Measurements from ENCODE around the gene ZRANB3.

GRCh38 chr2:135151615-135152014 is 379.4 kb downstream of the ZRANB3 start:
- TF ChIP-seq HDGF (IDR thresholded peaks at IDR 0.05; ENCODE audit: borderline replicate concordance): no peak
- no peak for TF ChIP-seq LEF1 (IDR thresholded peaks at IDR 0.05; ENCODE audit: borderline replicate concordance)
- no peak for TF ChIP-seq ZNF384 (IDR thresholded peaks at IDR 0.05)
- no peak for TF ChIP-seq SP1 (IDR thresholded peaks at IDR 0.05)
- TF ChIP-seq CTBP1 (IDR thresholded peaks at IDR 0.05; ENCODE audit: borderline replicate concordance): no peak
- no peak for TF ChIP-seq ELF4 (IDR thresholded peaks at IDR 0.05)

Data from HEK293T (cell line).